CMK (cell line): ENCODE results near the gene SH2B3.
"Not testable (repeated sequence)": the region's sequence is repeated elsewhere in the genome, so short reads cannot be mapped to it uniquely, and the experiment has no call there.

ENCODE experiments used
- DNase-seq: peaks from one replicate; pipeline ENCODE4 v3.0.0-alpha.2; 2010; ENCODE audit warnings: low read depth

Gene SH2B3

DNA sequence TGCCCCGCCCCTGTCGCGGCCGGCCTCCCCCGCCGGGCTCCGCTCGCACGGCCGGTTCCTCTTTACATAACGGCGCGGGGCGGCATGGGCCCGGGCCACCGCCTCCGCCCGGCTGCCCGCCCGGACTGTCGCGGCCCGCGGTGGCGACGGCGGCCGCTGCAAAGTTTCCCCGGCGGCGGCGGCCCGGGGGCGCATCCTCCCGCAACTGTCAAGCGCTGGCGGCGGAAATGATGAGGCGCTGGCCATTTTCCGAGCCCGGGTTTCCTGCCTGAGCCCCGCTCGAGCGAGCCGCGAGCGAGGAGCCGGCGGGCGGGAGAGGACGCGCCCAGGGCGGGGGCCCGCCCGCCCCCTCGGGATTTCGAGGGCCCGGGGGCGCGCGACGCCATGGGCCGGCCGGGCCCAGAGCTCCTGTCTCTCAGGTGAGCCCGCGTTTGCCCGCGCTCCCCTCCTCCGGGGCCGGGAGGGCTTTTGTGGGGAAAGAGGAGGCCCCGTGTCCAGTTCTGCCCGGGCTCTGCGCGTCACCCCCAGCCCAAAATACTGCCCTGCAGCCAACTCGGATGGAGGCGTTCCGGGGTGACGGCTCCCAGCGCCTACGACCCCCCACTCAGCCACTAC lies at the start of gene SH2B3:
Gene SH2B3, plus strand, starts transcription at position 65 of the 615 bp plus-strand sequence. CDS start 12,223 bp downstream, outside the sequence.
- DNase-seq = no peak

DNA sequence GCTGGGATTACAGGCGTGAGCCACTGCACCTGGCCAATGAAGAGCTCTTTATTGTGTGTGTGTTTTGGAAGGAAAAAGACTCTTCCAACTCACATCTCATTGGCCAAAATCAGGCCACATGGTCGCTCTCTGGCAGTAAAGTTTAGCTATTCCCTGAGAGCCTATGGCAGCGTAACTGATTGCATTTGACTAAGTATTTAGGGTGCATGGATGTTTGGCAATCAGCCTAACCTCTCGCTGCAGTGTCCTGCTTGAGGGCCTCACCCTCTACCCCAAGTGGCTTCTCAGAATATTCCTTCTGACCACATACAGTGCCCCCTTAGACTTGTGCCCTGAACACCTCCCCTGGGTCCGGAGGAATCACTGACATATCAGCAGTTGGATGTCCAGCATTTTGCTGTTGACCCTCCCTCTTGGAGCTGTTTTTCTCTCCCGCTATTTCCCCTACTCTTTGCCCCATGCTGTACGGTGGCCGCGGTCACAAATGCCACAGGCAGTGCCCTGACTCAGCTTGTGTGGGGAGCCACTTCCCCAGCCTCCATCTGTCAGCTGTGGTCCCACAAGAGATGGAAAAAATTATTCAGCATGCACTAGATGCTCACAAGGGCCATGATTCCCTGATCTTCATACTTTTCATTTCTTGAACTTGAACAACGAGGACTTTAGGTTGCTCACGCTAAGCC lies 46.4 kb upstream of the SH2B3 start:
- DNase-seq = no peak

DNA sequence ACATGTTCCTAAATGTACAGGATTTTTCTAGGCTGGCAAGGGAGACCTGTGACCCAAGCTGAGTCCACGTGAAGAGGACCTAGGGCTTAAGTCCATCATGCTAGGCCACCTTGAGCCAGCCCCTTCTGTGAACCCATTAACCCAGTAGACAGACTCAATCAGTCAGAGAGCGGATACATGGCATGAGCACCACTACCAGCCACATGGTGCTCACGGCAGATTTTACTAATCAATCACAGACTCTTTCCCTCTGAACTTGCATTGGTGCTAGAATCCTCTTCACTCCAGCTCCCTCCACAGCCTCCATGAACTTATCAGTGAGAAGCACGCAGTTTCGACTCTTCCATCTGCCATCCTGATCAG lies 45.8 kb upstream of the SH2B3 start:
- DNase-seq = no peak

DNA sequence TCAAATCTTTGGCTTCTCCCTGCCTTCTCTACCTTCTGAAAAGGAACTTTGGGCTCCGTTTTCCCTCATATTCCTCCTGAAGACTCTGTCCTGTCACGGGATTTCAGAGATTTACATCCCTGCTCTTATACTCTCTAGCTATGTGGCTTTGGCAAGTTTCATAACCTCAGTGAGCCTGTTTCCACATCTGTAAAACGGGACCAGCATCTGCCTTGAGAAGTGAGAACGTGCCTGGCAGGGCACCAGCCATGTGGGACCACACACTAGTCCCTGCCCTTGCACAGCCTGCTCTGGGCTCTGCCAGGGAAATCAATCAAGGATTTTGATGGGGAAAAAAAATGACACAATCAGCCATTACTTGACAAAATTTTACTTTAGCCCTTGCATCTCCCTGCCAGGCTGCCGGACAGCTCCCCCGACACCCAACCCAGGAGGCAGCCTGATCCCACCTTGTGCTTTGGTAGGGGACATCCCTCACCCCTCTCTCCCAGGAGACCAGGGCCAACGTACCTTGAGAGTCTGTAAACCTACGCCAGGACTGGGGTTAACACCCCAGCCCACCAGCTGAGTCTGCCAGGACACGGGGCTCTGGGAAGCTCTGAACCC lies 45.3 kb upstream of the SH2B3 start:
- DNase-seq = no peak

DNA sequence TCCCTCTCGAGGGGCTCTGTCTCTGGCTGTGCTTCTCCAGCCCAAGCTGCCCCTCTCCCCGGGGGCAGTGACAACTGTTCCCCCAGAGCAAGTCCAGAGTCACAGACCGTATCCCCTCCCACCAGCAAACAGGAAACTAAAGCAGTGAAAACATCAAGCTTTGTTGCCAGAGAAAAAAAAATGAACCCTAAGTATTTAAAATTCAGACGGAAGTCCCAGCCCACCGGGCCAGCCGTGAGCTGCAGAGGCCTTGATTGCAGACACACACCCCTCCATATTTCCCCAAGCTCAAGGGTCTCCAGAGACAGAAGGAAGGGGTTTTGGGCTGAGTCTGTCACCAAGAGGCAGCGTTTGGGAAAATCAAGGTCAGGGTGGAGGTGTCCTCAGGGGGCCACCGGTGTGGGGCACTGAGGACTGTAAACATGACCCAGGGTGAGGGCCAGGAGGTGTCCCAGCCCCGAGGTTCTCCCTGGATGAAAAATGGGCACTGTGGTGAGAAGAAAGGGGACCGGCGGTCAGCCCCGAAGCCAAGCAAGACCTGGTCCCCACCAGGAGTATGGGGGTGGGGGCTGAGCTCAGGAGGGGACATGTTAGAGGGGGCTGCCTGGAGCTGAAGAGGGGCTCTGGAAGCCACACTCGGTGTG lies 44.5 kb upstream of the SH2B3 start:
- no peak for DNase-seq

DNA sequence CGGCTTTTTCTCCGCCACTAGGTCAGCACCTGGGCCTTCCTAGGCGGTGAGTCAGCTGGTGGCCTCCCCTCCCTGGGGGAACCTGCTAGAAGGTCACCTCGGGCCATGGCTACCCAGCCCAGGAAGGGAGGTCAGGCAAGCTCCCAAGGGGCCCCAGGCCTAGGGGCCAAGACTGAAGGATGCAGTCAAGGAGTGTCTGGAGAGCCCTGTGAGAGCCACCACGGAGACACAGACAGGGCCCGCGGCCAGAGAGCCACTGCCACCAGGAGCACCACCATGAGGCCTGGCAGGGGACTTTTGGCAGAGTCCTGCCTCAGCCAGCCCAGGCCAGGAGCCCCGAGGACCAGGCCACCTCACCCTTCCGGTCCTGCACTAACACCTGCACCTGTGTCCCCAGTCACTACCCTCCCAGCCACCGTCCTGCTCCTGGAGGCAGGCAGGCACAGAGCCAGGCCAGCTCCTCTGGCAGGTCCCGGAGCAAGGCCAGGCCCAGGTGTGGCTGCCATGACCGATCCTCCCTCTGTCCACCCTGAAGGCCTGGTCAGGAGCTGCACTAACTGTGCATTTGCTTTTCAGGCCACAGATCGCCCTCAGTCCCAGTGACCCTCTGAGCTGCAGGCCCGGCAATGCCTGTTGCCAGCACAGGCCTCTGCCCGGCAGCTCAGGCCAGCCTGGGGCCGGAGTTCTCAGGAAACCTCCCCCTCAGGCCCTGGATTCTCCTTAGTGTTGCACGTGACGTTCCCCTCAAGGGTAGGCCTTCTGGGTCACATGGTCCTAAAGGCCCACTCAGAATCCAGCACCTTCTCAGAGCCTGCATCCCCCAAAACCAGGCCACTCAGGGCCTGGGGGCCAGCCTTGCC lies 43.8 kb upstream of the SH2B3 start:
- no peak for DNase-seq

DNA sequence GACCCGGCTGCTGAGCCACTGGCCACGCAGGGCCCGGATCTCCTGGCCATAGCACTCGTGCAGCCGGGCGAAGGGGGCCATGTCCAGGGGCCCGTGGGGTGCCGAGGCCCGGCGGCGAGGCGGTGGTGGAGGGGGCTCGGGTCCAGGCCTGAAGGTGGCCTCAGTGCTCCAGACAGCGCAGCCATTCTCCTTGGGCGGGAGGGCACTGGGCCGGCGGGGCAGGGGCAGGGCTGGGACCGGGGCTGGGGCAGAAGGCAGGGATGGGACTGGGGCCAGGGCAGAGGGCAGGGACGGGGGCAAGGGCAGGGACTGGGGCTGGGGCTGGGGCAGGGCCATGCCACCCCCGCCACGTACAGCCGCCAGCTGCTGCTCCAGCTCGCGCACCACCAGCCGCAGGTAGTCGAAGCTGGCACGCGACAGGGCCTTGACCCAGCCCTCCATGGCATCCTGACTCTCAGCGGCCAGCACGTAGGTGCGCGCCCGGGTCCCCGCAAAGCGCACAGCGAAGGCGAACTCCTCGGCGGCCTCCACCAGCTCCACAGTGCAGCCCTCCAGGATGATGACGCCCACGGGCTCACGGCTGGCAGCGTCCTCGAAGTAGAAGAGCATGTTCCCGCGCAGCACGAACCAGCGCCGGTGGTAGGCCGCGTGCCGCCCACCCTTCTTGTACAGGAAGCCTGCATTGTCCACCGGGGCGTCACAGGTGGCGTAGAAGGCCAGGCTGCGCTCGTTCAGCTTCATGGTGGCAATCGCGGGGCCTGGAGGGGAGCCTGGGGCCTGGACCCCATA lies 42.8 kb upstream of the SH2B3 start:
- no peak for DNase-seq

DNA sequence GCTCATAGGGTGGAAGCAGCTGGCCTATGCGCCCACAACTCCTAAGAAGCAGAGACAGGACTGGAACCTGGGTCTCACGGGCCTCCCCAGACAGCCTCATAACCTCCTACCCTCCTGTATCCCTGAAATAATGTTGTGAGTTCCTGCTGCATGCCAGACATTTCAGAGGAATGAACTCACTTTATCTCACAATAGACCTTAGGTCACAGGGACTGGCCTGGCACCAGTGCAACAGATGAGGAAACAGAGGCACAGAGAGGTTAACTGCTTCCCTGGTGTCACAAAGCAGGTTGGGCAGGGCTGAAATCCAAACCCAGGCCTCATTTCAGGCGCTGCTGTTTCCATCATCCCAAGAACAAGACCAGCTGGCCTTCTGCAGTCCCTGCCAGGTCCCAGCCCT lies 42.1 kb upstream of the SH2B3 start:
- DNase-seq = no peak

DNA sequence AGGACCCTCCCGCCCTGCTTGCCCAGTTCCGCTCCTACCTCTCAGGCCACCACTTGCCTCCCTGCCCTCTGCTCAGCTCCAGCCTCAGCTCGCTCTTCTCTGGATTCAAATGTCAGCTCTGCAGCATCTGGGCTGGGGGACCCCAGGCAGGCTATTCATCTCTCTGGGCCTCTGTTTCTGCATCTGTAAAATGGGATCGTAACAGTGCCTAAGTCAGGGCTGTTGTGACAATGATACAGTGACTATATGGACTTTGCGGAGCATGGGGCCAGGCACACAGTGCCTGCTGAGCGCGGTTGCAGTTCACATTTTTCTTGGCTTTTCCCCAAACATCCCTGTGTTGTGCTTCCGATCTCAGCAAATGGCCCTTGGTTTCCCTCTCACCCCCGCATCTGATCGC lies 39.6 kb upstream of the SH2B3 start:
- no peak for DNase-seq

DNA sequence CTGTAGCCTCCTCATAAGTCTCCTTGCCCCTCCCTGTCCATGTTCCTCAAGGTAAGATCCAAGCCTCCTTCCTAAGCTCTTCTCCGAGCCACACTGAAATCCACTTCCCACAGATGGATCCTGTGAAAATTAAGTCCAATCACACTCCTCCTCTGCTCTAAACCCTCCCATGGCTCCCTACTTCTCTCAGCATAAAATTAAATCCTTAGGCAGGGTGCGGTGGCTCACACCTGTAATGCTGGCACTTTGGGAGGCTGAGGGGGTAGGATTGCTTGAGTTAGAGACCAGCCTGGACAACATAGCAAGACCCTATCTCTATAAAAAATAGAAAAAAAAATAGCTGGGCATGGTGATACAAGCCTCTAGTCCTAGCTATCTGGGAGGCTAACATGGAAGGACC lies 39.1 kb upstream of the SH2B3 start:
- DNase-seq = no peak

DNA sequence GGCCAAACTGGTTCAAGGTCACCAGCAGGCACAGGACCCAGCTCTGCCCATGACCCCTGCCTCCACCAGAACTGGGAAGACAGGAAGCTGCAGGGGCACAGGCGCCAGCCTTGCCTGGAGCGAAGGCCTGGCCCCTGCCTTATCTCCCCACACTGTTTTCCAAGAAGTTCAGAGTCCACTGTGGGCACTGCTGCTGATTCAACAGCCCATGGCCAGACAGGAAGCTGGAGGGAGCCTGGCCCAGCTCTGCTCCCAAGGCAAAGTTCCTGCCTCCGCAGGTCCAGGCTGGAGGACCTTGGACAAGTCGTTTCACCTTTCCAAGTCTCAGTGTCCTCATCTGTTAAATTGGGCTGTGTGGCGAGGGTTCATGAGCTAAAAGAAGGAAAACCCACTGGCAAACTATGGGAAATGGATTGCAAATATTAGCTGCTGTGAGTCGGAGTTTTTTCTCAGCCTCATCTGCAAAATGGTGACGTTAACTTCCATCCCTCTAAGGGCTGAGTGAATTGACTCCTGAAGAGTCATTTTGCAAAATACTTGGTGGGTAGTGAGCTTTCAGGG lies 38.0 kb upstream of the SH2B3 start:
- peak; percentile 34 for DNase-seq

DNA sequence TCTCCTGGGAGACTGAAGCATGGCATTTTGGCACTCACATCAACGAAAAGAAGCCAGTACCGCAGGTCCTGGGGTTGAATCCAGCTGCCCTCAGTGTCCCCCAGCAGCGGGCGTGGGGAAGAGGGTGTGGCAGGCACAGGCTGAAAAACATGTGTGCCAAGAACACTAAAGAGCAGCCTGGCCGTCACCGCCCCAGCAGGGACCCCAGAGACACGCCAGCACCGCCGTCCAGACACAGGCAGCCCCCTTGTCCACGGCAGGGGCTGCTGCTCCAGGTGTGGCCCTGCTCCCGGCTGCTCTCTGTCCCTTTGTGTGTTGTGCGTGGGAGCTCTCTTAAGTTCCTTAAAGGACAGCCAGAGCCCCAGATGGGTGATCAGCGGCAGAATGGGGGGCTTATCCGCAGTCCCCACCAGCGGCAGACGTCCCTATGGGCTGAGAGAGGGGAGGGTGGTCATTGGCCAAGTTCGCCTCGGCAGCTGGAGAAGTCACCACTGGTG lies 37.4 kb upstream of the SH2B3 start:
- DNase-seq = no peak

DNA sequence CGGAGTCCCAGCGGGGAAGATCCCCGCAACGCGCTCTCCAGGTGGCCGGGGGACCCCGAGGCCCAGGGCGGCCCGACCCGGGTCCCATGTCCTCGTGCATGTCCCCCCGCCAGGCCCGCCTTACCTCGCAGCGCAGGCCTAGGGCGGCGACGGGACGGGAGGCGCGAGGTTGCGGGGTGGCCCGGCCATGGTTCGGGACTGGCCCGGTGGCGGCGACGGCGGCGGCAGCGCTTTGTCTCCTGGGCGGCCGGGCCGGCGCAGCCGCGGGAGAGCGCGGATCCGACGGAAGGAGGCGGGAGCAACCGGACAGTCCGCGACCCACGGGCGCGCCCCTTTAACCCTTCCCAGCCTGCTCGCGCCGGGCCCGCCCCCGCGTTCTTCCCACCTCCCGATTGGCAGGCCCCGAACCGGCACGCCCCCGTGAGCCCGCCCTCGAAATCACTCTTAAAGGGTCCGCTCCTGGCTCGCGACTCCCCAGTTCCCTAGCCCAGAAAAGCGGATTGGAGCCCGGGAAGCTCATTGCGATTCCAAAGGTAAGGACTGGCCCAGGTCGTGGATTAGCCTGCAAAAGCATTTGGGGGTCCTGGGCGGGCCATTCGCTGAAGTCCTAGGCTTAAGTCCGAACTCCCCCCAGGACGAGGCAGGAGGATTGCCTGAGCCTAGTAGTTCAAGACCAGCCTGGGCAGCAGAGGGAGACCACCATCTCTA lies 36.8 kb upstream of the SH2B3 start, which contains the start of gene PHETA1:
Gene PHETA1, minus strand, starts transcription at position 308 of the 708 bp plus-strand sequence. CDS start 5,668 bp downstream, outside the sequence.
- DNase-seq = peak; percentile 71

DNA sequence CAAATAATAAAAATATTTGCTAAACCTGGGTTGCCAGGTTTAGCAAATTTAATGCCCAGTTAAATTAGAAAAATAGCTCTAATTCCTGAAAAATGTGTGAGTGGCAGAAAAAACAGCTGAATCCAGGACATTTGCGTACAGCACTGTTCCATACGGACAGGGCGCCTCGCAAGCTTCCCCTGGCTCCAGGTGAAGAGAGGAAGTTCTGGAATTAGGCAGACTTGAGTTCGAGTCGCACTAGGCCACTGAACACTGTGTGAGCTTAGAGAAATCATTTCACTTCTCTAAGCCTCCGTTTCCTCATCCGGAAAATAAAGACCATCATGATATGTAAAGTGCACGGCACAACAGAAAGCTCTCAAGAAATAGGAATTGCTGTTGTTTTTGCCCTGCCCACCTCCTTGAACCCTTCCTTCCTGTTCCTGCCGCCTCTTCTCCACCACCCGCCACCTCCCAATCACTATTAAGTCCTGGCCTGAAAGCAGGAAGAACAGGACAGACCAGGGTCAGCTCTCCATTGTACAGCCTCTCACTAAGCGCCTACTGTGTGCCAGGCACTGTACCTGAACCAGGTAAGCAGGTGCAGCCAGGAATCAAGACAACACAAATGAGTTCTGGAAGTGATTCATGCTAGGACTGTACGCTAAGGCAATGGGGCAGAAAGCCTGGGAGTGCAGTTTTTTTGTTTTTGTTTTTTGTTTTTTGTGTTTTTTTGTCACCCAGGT lies 36.1 kb upstream of the SH2B3 start:
- DNase-seq = no peak

DNA sequence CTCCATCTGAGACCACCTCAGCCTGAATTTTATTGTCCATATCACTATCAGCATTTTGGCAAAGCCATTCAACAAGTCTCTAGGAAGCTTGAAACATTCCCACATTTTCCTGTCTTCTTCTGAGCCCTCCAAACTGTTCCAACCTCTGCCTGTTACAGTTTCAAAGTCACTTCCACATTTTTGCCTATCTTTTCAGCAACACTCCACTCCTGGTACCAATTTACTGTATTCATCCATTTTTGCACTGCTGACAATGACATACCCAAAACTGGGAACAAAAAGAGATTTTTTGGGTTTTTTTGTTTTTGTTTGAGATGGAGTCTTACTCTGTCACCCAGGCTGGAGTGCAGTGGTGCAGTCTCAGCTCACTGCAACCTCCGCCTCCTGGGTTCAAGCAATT lies 32.5 kb upstream of the SH2B3 start:
- not testable (repeated sequence) for DNase-seq

DNA sequence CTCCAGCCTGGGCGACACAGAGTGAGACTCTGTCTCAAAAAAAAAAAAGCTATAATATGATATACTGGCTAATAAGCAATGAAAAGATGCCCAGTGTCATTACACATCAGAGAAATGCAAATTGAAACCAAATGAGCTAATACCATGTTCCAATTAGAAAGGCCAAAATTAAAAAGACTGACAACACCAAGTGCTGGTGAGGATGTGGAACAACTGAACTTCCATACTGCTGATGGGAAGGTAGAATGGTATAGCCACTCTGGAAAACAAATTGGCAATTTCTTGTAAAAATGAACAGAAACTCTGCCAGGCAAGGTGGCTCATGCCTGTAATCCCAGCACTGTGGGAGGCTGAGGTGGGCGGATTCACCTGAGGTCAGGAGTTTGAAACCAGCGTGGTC lies 28.3 kb upstream of the SH2B3 start:
- no peak for DNase-seq

DNA sequence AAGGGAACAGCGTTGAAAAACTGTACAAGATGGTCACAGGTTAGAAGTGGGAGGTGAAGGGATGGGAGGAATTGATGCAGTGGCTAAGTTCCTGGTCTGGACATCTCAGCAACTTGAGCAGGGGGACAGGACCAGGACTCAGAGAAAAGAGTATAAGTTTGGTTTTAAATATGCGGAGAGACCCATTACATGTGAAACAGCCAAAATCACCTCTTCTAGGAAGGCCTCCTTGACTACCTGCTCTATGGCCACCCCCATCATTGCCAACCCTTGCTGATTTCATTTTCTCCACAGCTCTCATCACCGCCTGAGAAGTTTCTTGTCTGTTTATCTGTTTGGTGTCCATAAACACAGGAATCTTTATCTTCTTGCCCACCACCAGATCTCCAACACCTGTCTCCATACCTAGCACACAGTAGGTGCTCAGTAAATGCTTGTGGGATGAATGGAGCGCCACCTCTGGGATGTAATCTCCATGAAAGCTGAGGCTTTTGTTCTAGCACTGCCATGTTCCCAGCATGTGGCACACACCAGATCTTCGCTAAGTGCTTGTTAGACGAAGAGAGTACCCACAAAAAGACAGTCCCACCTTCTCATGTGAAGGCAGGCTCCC lies 25.7 kb upstream of the SH2B3 start:
- DNase-seq = no peak

DNA sequence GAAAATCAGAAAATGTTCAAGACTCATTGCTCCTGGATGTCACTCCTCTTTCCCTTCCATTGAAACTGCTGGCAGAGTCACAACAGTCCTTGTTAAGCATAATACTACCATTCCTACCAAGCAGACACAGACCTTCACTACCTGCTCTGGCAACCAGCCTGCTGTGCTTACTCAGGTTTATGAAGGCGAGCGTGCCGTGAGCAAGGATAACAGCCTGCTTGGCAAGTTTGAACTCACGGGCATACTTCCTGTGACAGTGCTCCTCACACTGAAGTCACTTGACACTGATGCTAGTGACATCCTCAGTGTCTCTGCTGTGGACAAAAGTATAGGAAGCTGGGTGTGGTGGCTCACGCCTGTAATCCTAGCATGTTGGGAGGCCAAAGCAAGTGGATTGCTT lies 21.1 kb upstream of the SH2B3 start:
- DNase-seq = no peak

DNA sequence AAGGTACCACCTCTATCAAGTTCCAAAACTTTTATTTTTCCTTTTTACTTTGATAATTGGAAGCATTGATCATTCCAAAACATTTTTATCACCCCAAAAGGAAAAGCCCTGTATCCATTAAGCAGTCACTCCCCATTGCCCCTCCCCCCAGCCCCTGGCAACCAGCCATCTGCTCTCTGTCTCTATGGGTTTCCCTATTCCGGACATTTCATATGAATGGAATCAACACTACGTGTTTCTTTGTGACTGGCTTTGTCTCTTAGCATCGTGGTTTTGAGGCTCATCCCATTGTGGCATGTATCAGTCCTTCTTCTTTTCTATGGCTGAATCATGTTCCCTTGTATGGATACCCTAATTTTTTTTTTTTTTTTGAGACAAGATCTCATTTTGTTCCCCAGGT lies 18.8 kb upstream of the SH2B3 start:
- DNase-seq = no peak
